Endothelial cell of umbilical vein (primary cell): ENCODE data around the gene PRPF19. TPM values are rescaled to one million over a fixed set of nuclear protein-coding genes. Genes with fewer than 3 reads are reported as not detected.

ENCODE experiments used
- BruUV-seq: library from RNA; stranded (reverse); fragments of 400-500 nt; replicated peaks from 2 replicates; lab custom pipeline; 2021; lab: Mats Ljungman, UMichigan
- CTCF ChIA-PET: fragments of 300-600, 350-600 bp; sonication (Branson Sonifier 250); formaldehyde crosslinking; loops from one replicate; lab custom pipeline; 2021; ENCODE audit warnings: antibody characterized with exemption, inconsistent platforms; lab: Charles Lee
- POLR2A ChIA-PET: fragments of 300-600, 350-600 bp; sonication (Branson Sonifier 250); formaldehyde crosslinking; loops from one replicate; lab custom pipeline; 2021; ENCODE audit warnings: antibody characterized with exemption, inconsistent platforms; lab: Charles Lee
- DNase-seq: peaks from one replicate; pipeline ENCODE4 v3.0.0-alpha.2; 2011; ENCODE audit warnings: low read depth, low spot score
- FAIRE-seq: peaks from 2 replicates; lab custom pipeline; 2011; peaks lifted over from hg19 to GRCh38; lab: Jason Lieb, UNC
- H2AFZ ChIP-seq: 2 replicates; pipeline ENCODE4 v1.6.0; 2012; ENCODE audit warnings: low read depth, low read length, control low read depth, inconsistent platforms
- H3K27ac ChIP-seq: 2 replicates; pipeline ENCODE4 v1.5.1; 2011; ENCODE audit warnings: low read depth, mild to moderate bottlenecking, control low read depth, low read length, moderate library complexity; ENCODE audit not compliant: insufficient read depth
- H3K27me3 ChIP-seq, 2 experiments: 2 replicates each; pipeline versions ENCODE4 v1.6.0 to v1.6.1; 2011; ENCODE audit warnings: low read length in 2 of 2, mixed read lengths in 1 of 2; ENCODE audit not compliant: control insufficient read depth in 2 of 2, insufficient read depth in 2 of 2
- H3K36me3 ChIP-seq, 2 experiments: 2 replicates in 1 of 2; 3 replicates in 1 of 2; pipeline ENCODE4 v1.5.1; 2011; ENCODE audit warnings: low read length in 2 of 2, mild to moderate bottlenecking in 1 of 2, moderate library complexity in 1 of 2; ENCODE audit not compliant: control insufficient read depth in 2 of 2, insufficient read depth in 2 of 2; ENCODE audit errors: extremely low read depth in 1 of 2
- H3K4me1 ChIP-seq: 3 replicates; pipeline ENCODE4 v1.5.1; 2011; ENCODE audit warnings: mild to moderate bottlenecking, low read length; ENCODE audit not compliant: control insufficient read depth, insufficient read depth; ENCODE audit errors: extremely low read depth
- H3K4me2 ChIP-seq: 2 replicates; pipeline ENCODE4 v1.6.1; 2011; ENCODE audit warnings: low read length, control low read depth, mixed read lengths; ENCODE audit not compliant: insufficient read depth
- H3K4me3 ChIP-seq, 3 experiments: fragments of 200-600 bp in 1 of 3; sonication (generic), shearing (Covaris generic) in 1 of 3; replicated peaks in 1 of 3; 2 replicates each; pipeline ENCODE4 v1.5.1; 2011 to 2016; ENCODE audit warnings: control low read depth in 3 of 3, low read length in 3 of 3, mild to moderate bottlenecking in 2 of 3, inconsistent platforms in 1 of 3, low read depth in 1 of 3, moderate library complexity in 1 of 3; ENCODE audit not compliant: insufficient read depth in 1 of 3
- H3K79me2 ChIP-seq: 2 replicates; pipeline ENCODE4 v1.6.0; 2012; ENCODE audit warnings: low read length, inconsistent platforms; ENCODE audit not compliant: control insufficient read depth, insufficient read depth
- H3K9ac ChIP-seq: replicated peaks from 2 replicates; pipeline ENCODE3; 2011; ENCODE audit warnings: low read length, control low read depth; ENCODE audit not compliant: insufficient read depth; ENCODE audit errors: extremely low read depth
- H3K9me1 ChIP-seq: replicated peaks from 3 replicates; pipeline ENCODE4 v1.6.0; 2011; ENCODE audit warnings: mild to moderate bottlenecking, low read length; ENCODE audit not compliant: control insufficient read depth, insufficient read depth; ENCODE audit errors: extremely low read depth
- H3K9me3 ChIP-seq: replicated peaks from 2 replicates; pipeline ENCODE4 v1.5.1; 2012; ENCODE audit warnings: low read length, inconsistent platforms; ENCODE audit not compliant: control insufficient read depth, insufficient read depth
- H4K20me1 ChIP-seq: replicated peaks from 2 replicates; pipeline ENCODE3; 2011; ENCODE audit warnings: mild to moderate bottlenecking, low read length; ENCODE audit not compliant: control insufficient read depth, insufficient read depth; ENCODE audit errors: extremely low read depth
- FOS ChIP-seq: IDR thresholded peaks from 2 replicates; pipeline ENCODE4 v1.6.1; 2011; ENCODE audit warnings: mild to moderate bottlenecking, low read length, moderate library complexity, borderline replicate concordance; ENCODE audit not compliant: insufficient read depth
- GATA2 ChIP-seq: IDR thresholded peaks from 2 replicates; pipeline ENCODE4 v1.7.0; 2011; ENCODE audit warnings: low read depth, mild to moderate bottlenecking, moderate library complexity, mixed read lengths, low read length; ENCODE audit not compliant: insufficient read length, insufficient read depth
- MAX ChIP-seq: IDR thresholded peaks from 2 replicates; pipeline ENCODE4 v1.6.1; 2011; ENCODE audit not compliant: insufficient read depth, insufficient read length
- MYC ChIP-seq: IDR thresholded peaks from one replicate; pipeline ENCODE4 v1.6.1; 2011; ENCODE audit warnings: mild to moderate bottlenecking, low read depth, low read length
- dilution Hi-C: fragments of 300-500 bp; cut with MboI; formaldehyde crosslinking; loops from one replicate; pipeline ENCODE4 v1.15.0; 2019; ENCODE audit warnings: low sequenced_read_pairs; ENCODE audit not compliant: extremely low pct_ligation_motif_present
- intact Hi-C: fragments of 100-400 bp; cut with micrococcal nuclease; formaldehyde crosslinking; loops from one replicate; pipeline ENCODE4 v1.10.0; 2022
- polyA plus RNA-seq, 4 experiments: library from polyadenylated mRNA; depleted of rRNA in 3 of 4; stranded (reverse) in 3 of 4; unstranded in 1 of 4; fragments of >200 nt; gene quantifications; 2 replicates each; pipeline versions ENCODE4 v1.2.1 to v1.2.3, GENCODE V29; 2011 to 2012; ENCODE audit warnings: missing spikeins in 1 of 4
- total RNA-seq: library from RNA; stranded (reverse); gene quantifications from 2 replicates; pipeline ENCODE4 v1.2.3, GENCODE V29; 2021

The PRPF19 gene
- total and polyA plus RNA-seq, 2 donors (not counting 3 experiments of a cell fraction or from before 2014, with no cell fraction given): 97.1 to 126 TPM

GRCh38 chr11:60857378-60858232 lies 48.8 kb downstream of the PRPF19 start:
- intact Hi-C loops (no loop called here), dilution Hi-C loops (no loop called here)
- H2AFZ ChIP-seq: no peak overlapping the region
- ChIA-PET CTCF (interaction anchor here (1.8 to 3.2 kb wide), 2 partner anchors 14 to 27 kb away, joined by 7 to 22 read pairs; no protein-coding TSS in a partner anchor), POLR2A (no interaction called here)
- H3K79me2 ChIP-seq: no peaks in the 10 kb centered on the region
- DNase-seq (no peak), FAIRE-seq (no peak)
- no peak overlapping the region for H3K4me3 ChIP-seq
- BruUV-seq: no TSS peak
- H3K27ac ChIP-seq: no peak overlapping the region
- no peak overlapping the region for H3K9ac ChIP-seq
- no peaks in the 10 kb centered on the region for H3K9me1 ChIP-seq
- H3K4me2 ChIP-seq: no peak overlapping the region
- no peaks in the 10 kb centered on the region for H3K4me1 ChIP-seq
- no peaks in the 10 kb centered on the region for H3K27me3 ChIP-seq
- H3K9me3 ChIP-seq: no peaks in the 10 kb centered on the region
- TF ChIP-seq FOS (peak; percentile 37), MAX (no peak)
- H3K36me3 ChIP-seq: no peaks in the 10 kb centered on the region
- no peaks in the 10 kb centered on the region for H4K20me1 ChIP-seq

GRCh38 chr11:60855726-60856633 lies 50.4 kb downstream of the PRPF19 start, which contains the start of gene PTGDR2:
TSS of gene PTGDR2 (minus strand) at chr11:60855950. CDS start at chr11:60853722, 2,228 bp downstream.
- Histone ChIP-seq H3K36me3 (no peaks in the 10 kb centered on the region), H3K4me3 (no peak within 1 kb of the TSS), H4K20me1 (no peaks in the 10 kb centered on the region), H3K9ac (no peak within 1 kb of the TSS), H3K9me3 (no peaks in the 10 kb centered on the region), H3K9me1 (no peaks in the 10 kb centered on the region), H3K4me1 (no peaks in the 10 kb centered on the region), H3K79me2 (no peaks in the 10 kb centered on the region), H3K27me3 (no peaks in the 10 kb centered on the region), H2AFZ (no peak within 1 kb of the TSS), H3K27ac (no peak within 1 kb of the TSS), H3K4me2 (no peak within 1 kb of the TSS)
- ChIA-PET POLR2A (no interaction called here), CTCF (interaction anchor here (1.0 to 3.2 kb wide), 7 partner anchors 12 to 93 kb away, joined by 3 to 22 read pairs (median 4); partner anchors contain the start of gene ZP1)
- FAIRE-seq: no peak
- no peak for DNase-seq
- no TSS peak for BruUV-seq
- dilution Hi-C loops (no loop called here), intact Hi-C loops (no loop called here)
- TF ChIP-seq MYC: no peak
- TF ChIP-seq GATA2: no peak
